Smooth muscle cell of trachea (primary cell): ENCODE results near the gene TIMP3. TPM values are rescaled to one million over a fixed set of nuclear protein-coding genes. Genes with fewer than 3 reads are reported as not detected.

Source experiments
- total RNA-seq: library from RNA; depleted of rRNA; stranded (reverse); fragments of >200 nt; gene quantifications from 2 replicates; pipeline ENCODE4 v1.2.1, GENCODE V29; 2014

TIMP3 gene
- total RNA-seq, result 282 and 614 TPM in 2 replicates

GRCh38 chr22:32801537-32802236 is at the start of gene TIMP3:
Gene TIMP3 (plus strand): TSS chr22:32801705. CDS start chr22:32802002, 297 bp downstream.

